Measurements from ENCODE around the gene ANGPTL7. TPM values are rescaled to one million over a fixed set of nuclear protein-coding genes. Genes with fewer than 3 reads are reported as not detected.

ANGPTL7 gene
- total RNA-seq, 3 donors from 2014 or later, result 0.72 to 1.8 TPM; not detected in 1

DNA sequence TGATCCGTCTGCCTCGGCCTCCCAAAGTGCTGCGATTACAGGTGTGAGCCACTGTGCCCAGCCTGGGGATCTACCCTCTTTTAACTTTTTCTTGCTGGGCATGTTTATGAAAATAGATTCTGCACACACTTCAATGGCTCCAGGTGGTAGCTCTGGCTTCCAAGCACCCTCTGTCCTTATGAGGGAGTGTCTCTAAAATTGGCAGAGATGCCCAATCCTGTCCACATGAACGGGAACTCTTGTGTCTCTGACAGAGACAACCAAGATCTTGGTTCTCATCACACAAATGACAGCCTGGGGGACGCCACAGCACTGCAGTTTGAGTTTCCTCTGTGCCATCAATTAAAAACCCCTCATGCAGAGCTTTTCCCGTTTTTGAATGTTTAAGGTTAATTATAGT lies 43.4 kb upstream of the ANGPTL7 start:
- ATAC-seq, result no peak
- TF ChIP-seq CTCF (IDR thresholded peaks at IDR 0.05), result no peak
- DNase-seq, result no peak
- H3K4me3 ChIP-seq, result no peak overlapping the region
- H3K9me3 ChIP-seq, result no peaks in the 10 kb centered on the region
- no peaks in the 10 kb centered on the region for H3K36me3 ChIP-seq (ENCODE audit: low read depth)
- intact Hi-C loops (cut with DNase I, micrococcal nuclease), result no loop called here
- no peaks in the 10 kb centered on the region for H3K4me1 ChIP-seq (ENCODE audit: low read depth)

- no peak for DNase-seq
- TF ChIP-seq CTCF (IDR thresholded peaks at IDR 0.05), result no peak
- H3K36me3 ChIP-seq (ENCODE audit: low read depth), result no peaks in the 10 kb centered on the region
Observed at GRCh38 chr1:11147197-11147770, 41.9 kb upstream of the ANGPTL7 start.

GRCh38 chr1:11150326-11150725 lies 38.8 kb upstream of the ANGPTL7 start:
- TF ChIP-seq CTCF (IDR thresholded peaks at IDR 0.05), result no peak
- intact Hi-C loops (cut with DNase I, micrococcal nuclease), result no loop called here
- H3K9me3 ChIP-seq, result no peaks in the 10 kb centered on the region
- no peaks in the 10 kb centered on the region for H3K36me3 ChIP-seq (ENCODE audit: low read depth)
- no peak for DNase-seq
- H3K4me3 ChIP-seq, result no peak overlapping the region
- no peaks in the 10 kb centered on the region for H3K4me1 ChIP-seq (ENCODE audit: low read depth)
- ATAC-seq, result no peak

More at GRCh38 chr1:11147197-11147770, 41.9 kb upstream of the ANGPTL7 start:
- Histone ChIP-seq H3K9me3 (no peaks in the 10 kb centered on the region), H3K4me1 (ENCODE audit: low read depth) (no peaks in the 10 kb centered on the region), H3K4me3 (no peak overlapping the region)
- ATAC-seq, result no peak
- intact Hi-C loops (cut with DNase I, micrococcal nuclease), result no loop called here

GRCh38 chr1:11151114-11151513 lies 38.0 kb upstream of the ANGPTL7 start:
- H3K4me3 ChIP-seq, result no peak overlapping the region
- intact Hi-C loops (cut with DNase I, micrococcal nuclease), result no loop called here
- ATAC-seq, result no peak
- H3K36me3 ChIP-seq (ENCODE audit: low read depth), result no peaks in the 10 kb centered on the region
- TF ChIP-seq CTCF (IDR thresholded peaks at IDR 0.05), result no peak
- DNase-seq, result no peak
- no peaks in the 10 kb centered on the region for H3K4me1 ChIP-seq (ENCODE audit: low read depth)
- H3K9me3 ChIP-seq, result no peaks in the 10 kb centered on the region

- H3K9me3 ChIP-seq, result no peaks in the 10 kb centered on the region
- no peak overlapping the region for H3K4me3 ChIP-seq
- intact Hi-C loops (cut with DNase I, micrococcal nuclease), result no loop called here
- no peak for ATAC-seq
- no peak for DNase-seq
- no peaks in the 10 kb centered on the region for H3K36me3 ChIP-seq (ENCODE audit: low read depth)
- H3K4me1 ChIP-seq (ENCODE audit: low read depth), result no peaks in the 10 kb centered on the region
- TF ChIP-seq CTCF (IDR thresholded peaks at IDR 0.05), result no peak
Observed at GRCh38 chr1:11151826-11152612, 37.1 kb upstream of the ANGPTL7 start.

Measured in mucosa of descending colon (tissue), 3 donors.